PC-9 (cell line): Measurements from ENCODE around the gene KIF21A.

Source experiments
- CTCF ChIP-seq: fragments of 200-600 bp; sonication (generic); conservative IDR thresholded peaks from 2 replicates; pipeline ENCODE4 v1.6.1; 2017; ENCODE audit warnings: mixed run types, antibody characterized with exemption, mild to moderate bottlenecking, moderate library complexity
- EZH2 ChIP-seq: fragments of 200-600 bp; sonication (generic); IDR thresholded peaks from 2 replicates; pipeline ENCODE4 v1.8.0; 2017; ENCODE audit warnings: antibody characterized with exemption, low read depth

- no peak for TF ChIP-seq CTCF
- TF ChIP-seq EZH2, result no peak
Measured at GRCh38 chr12:39476121-39476520, 33.2 kb upstream of the KIF21A start.
